Fibroblast of lung (primary cell): ENCODE measurements around the gene KLHL29.

ENCODE experiments used
- CTCF ChIP-seq, 2 donors: IDR thresholded peaks in 1 of 2; conservative IDR thresholded peaks in 1 of 2; 1 replicate in 1 of 2; 2 replicates in 1 of 2; pipeline ENCODE4 v1.5.1; 2011 to 2012; ENCODE audit warnings: low read length in 2 of 2, control low read depth in 1 of 2, inconsistent platforms in 1 of 2, low read depth in 1 of 2, mild to moderate bottlenecking in 1 of 2
- EZH2 ChIP-seq: IDR thresholded peaks from 2 replicates; pipeline ENCODE4 v1.5.1; 2012; ENCODE audit warnings: low read length, control low read depth, mild to moderate bottlenecking; ENCODE audit errors: missing control alignments

DNA sequence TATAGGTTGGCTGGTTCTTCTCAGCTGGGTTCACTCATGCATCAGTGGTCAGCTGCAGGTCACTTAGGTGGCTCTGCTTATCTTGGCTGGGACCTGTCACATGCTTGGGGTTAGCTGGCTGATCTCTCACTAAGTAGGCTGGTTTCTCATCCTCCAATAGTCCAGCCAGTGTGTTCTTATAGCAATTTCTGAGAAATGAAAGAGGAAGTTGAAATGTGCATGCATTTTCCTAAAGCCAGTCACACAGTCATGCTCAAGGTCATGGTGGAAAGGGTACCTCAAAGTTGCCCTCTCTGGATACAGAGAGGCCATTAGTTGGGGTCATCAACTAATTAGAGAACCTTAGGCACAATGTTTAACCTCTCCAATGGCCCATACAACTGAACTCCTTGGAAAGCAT, 64.4 kb downstream of the KLHL29 start:
- TF ChIP-seq EZH2 = no peak
- TF ChIP-seq CTCF (conservative IDR thresholded peaks at IDR 0.05 in 1 of 2, IDR thresholded peaks at IDR 0.05 in 1 of 2; ENCODE audit: low read depth in 1 of 2, low read length in 2 of 2) = no peak
